A549 (cell line): ENCODE results near the gene SLC25A11. TPM values are rescaled to one million over a fixed set of nuclear protein-coding genes. Genes with fewer than 3 reads are reported as not detected.
"Not testable (repeated sequence)": the region's sequence is repeated elsewhere in the genome, so short reads cannot be mapped to it uniquely, and the experiment has no call there.

ENCODE experiments used
- ATAC-seq, 2 experiments: fragments of 200-7000 bp in 1 of 2; fragments of >200 bp in 1 of 2; cut with Nextera tagmentation in 1 of 2; cut with Tn5 transposase in 1 of 2; 3 replicates each; pipeline versions ENCODE4 v1.8.0 to v1.9.1; 2018 to 2020; ENCODE audit warnings: mild to moderate bottlenecking in 1 of 2, moderate library complexity in 1 of 2
- CTCF ChIA-PET: fragments of 300-600 bp; sonication (Branson Sonifier 250); formaldehyde crosslinking; extraction: SDS; loops from one replicate; lab custom pipeline; 2021; ENCODE audit warnings: antibody characterized with exemption, inconsistent platforms; lab: Yijun Ruan, JAX
- POLR2A ChIA-PET: fragments of 350-600 bp; formaldehyde crosslinking; extraction: SDS; loops from one replicate; lab custom pipeline; 2021; ENCODE audit warnings: antibody characterized with exemption, inconsistent platforms; lab: Yijun Ruan, JAX
- DNase-seq, 2 experiments: peaks; one replicate each; pipeline versions ENCODE4 v3.0.0 to v3.0.0-alpha.2; 2011 to 2016; ENCODE audit warnings: low read depth in 1 of 2, low spot score in 1 of 2
- FAIRE-seq: peaks from 2 replicates; lab custom pipeline; 2011; peaks lifted over from hg19 to GRCh38; lab: Jason Lieb, UNC
- H3K27ac ChIP-seq, 2 experiments: fragments of >200 bp; sonication (Bioruptor Twin); formaldehyde crosslinking; 3 replicates each; pipeline ENCODE4 v1.5.1; 2016 to 2017
- H3K4me1 ChIP-seq: fragments of >200 bp; sonication (Bioruptor Twin); formaldehyde crosslinking; 3 replicates; pipeline ENCODE4 v1.6.1; 2016
- H3K4me2 ChIP-seq: fragments of >200 bp; sonication (Bioruptor Twin); formaldehyde crosslinking; 3 replicates; pipeline ENCODE4 v1.6.1; 2016
- H3K4me3 ChIP-seq: fragments of >200 bp; sonication (Bioruptor Twin); formaldehyde crosslinking; 3 replicates; pipeline ENCODE4 v1.5.1; 2016
- H3K9me3 ChIP-seq: fragments of >200 bp; sonication (Bioruptor Twin); formaldehyde crosslinking; 3 replicates; pipeline ENCODE4 v1.6.1; 2016
- CBX2 ChIP-seq: fragments of 200-600 bp; sonication (generic); IDR thresholded peaks from 2 replicates; pipeline ENCODE4 v1.6.1; 2016; ENCODE audit warnings: low read depth, mild to moderate bottlenecking, borderline replicate concordance
- CEBPB ChIP-seq, 2 experiments: fragments of >200 bp in 1 of 2; sonication (Bioruptor Twin) in 1 of 2; formaldehyde crosslinking in 1 of 2; IDR thresholded peaks; 2 replicates each; pipeline ENCODE4 v1.6.1; 2012 to 2016
- ELK1 ChIP-seq: fragments of 150-350 bp; IDR thresholded peaks from 2 replicates; pipeline ENCODE4 v1.6.1; 2014; ENCODE audit warnings: low read depth, mild to moderate bottlenecking, low read length
- FOSL2 ChIP-seq, 2 experiments: fragments of 450-650 bp in 1 of 2; fragments of >200 bp in 1 of 2; sonication (Bioruptor Twin) in 1 of 2; formaldehyde crosslinking; IDR thresholded peaks; 2 replicates each; pipeline versions ENCODE4 v1.5.0 to v1.6.1; 2016 to 2020; ENCODE audit warnings: mild to moderate bottlenecking in 1 of 2, moderate library complexity in 1 of 2
- HOXB5 ChIP-seq: fragments of 250-450 bp; sonication (Bioruptor Pico); IDR thresholded peaks from 2 replicates; pipeline ENCODE4 v1.5.0; 2020; ENCODE audit warnings: mild to moderate bottlenecking, moderate library complexity
- JUNB ChIP-seq: fragments of >200 bp; sonication (Bioruptor Twin); formaldehyde crosslinking; IDR thresholded peaks from 2 replicates; pipeline ENCODE4 v1.6.1; 2016
- NFE2L2 ChIP-seq: fragments of 150-350 bp; conservative IDR thresholded peaks from 2 replicates; pipeline ENCODE4 v1.6.1; 2014; ENCODE audit warnings: low read length
- ZNF302 ChIP-seq: fragments of 250-450 bp; sonication (Bioruptor Pico); IDR thresholded peaks from 2 replicates; pipeline ENCODE4 v1.9.0; 2021; ENCODE audit warnings: inconsistent platforms, mild to moderate bottlenecking, moderate library complexity
- WGBS: methylation state at CpG from one replicate; pipeline ENCODE4 v1.1.6; 2017; ENCODE audit errors: missing lambda C conversion rate; 5-methylcytosine and 5-hydroxymethylcytosine counted together
- polyA plus RNA-seq, 4 experiments: library from polyadenylated mRNA; depleted of rRNA in 3 of 4; stranded (reverse); fragments of >200 nt; fragmentation: RNase III in 1 of 4; extraction: RNeasy Plus Mini Kit Qiagen cat#74134 plus additional on column Dnase treatment in 1 of 4; gene quantifications; 2 replicates in 3 of 4; 3 replicates in 1 of 4; pipeline ENCODE4 v1.2.3, GENCODE V29; 2011 to 2017
- TF ChIP-seq, protein P1 (sequence below): fragments of 200-600 bp; sonication (generic); IDR thresholded peaks from 2 replicates; pipeline ENCODE4 v1.6.1; 2016; ENCODE audit warnings: antibody characterized with exemption, mild to moderate bottlenecking, moderate library complexity
- TF ChIP-seq, protein P2 (sequence below): fragments of 250-450 bp; sonication (Bioruptor Pico); IDR thresholded peaks from 2 replicates; pipeline ENCODE4 v1.5.0; 2020; ENCODE audit warnings: low read depth, mild to moderate bottlenecking, moderate library complexity

Gene SLC25A11
- polyA plus RNA-seq, 2 of the 4 experiments (the other 2 are of a cell fraction): 60.2 to 69.2 TPM

DNA sequence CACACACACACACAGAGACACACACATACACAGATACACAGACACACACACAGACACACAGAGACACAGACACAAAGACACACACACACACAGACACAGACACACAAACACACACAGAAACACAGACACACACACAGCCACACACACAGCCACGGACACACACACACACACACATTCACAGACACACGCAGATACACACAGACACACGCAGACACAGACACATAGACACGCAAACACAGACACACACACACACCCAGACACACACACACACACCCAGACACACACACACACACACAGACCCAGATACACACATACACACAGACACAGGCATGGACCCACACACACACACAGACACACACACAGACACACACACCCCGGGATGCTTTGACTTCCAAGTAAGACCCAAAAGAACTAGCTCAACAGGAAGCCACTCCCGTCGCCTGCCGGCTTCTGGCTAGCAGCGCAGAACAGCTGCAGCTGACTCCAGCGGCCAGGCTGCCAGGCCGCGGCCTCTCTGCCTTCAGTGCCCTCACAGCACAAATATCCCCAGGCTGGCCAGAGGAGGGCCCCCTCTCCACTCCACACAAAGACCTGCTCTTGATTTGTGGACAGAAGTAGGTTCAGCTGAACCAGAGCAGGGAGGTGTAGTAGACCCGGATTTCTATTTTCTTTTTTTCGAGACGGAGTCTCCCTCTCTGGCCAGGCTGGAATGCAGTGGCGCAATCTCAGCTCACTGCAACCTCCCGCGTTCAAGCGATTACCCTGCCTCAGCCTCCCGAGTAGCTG, 30.9 kb downstream of the SLC25A11 start (continued):
- TF ChIP-seq, protein P1, sequence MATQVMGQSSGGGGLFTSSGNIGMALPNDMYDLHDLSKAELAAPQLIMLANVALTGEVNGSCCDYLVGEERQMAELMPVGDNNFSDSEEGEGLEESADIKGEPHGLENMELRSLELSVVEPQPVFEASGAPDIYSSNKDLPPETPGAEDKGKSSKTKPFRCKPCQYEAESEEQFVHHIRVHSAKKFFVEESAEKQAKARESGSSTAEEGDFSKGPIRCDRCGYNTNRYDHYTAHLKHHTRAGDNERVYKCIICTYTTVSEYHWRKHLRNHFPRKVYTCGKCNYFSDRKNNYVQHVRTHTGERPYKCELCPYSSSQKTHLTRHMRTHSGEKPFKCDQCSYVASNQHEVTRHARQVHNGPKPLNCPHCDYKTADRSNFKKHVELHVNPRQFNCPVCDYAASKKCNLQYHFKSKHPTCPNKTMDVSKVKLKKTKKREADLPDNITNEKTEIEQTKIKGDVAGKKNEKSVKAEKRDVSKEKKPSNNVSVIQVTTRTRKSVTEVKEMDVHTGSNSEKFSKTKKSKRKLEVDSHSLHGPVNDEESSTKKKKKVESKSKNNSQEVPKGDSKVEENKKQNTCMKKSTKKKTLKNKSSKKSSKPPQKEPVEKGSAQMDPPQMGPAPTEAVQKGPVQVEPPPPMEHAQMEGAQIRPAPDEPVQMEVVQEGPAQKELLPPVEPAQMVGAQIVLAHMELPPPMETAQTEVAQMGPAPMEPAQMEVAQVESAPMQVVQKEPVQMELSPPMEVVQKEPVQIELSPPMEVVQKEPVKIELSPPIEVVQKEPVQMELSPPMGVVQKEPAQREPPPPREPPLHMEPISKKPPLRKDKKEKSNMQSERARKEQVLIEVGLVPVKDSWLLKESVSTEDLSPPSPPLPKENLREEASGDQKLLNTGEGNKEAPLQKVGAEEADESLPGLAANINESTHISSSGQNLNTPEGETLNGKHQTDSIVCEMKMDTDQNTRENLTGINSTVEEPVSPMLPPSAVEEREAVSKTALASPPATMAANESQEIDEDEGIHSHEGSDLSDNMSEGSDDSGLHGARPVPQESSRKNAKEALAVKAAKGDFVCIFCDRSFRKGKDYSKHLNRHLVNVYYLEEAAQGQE: no peak
- TF ChIP-seq, all 56 proteins: peak for 6

DNA sequence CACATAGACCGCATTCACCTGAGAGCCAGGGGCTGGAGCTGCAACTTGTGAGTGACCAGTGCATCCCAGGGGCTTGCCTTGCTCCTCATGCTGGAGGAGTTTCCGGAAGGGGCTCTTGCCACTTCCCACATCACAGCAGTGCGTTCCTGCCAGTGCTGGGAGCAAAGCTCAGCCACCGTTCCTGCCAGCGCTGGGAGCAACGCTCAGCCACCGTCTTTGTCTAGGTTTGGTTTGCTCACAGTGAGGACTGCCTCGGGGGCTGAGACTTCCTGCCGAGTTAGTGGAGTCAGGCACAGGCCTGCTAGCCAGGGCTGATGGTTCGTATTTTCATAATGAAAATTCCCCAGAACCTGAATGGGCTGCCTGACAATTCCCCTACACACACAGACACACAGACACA, 31.5 kb downstream of the SLC25A11 start:
- H3K4me2 ChIP-seq: no peak overlapping the region
- ATAC-seq (no peak), FAIRE-seq (no peak)

GRCh38 chr17:4906642-4907041, 33.2 kb downstream of the SLC25A11 start:
- H3K27ac ChIP-seq, H3K4me3 ChIP-seq, H3K4me2 ChIP-seq, H3K9me3 ChIP-seq, DNase-seq, ATAC-seq, POLR2A ChIA-PET: not testable (repeated sequence)
- peak; percentile 76 for FAIRE-seq
- H3K4me1 ChIP-seq: peaks cover 13% of the 10 kb centered on the region; the same call in 1 of the 3 replicates
- CTCF ChIA-PET: interaction anchor here (1.5 to 1.9 kb wide), 2 partner anchors 156 to 197 kb away, joined by 5 to 7 read pairs; partner anchors contain the start of gene ARRB2

More for the DNA sequence above, 31.5 kb downstream of the SLC25A11 start:
- 75% methylated on average over 10 of the region's 10 CpGs for WGBS
- TF ChIP-seq ZNF302 (CRISPR knock-in tag): no peak
- no peak for TF ChIP-seq CEBPB (IDR thresholded peaks at IDR 0.05)
- TF ChIP-seq, protein P2, sequence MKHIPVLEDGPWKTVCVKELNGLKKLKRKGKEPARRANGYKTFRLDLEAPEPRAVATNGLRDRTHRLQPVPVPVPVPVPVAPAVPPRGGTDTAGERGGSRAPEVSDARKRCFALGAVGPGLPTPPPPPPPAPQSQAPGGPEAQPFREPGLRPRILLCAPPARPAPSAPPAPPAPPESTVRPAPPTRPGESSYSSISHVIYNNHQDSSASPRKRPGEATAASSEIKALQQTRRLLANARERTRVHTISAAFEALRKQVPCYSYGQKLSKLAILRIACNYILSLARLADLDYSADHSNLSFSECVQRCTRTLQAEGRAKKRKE (CRISPR knock-in tag): no peak
- no peak for TF ChIP-seq FOSL2 (IDR thresholded peaks at IDR 0.05)
- TF ChIP-seq FOSL2 (CRISPR knock-in tag; IDR thresholded peaks at IDR 0.05): no peak
- TF ChIP-seq JUNB: no peak
- TF ChIP-seq ELK1: no peak
- TF ChIP-seq NFE2L2: no peak
- no peak for TF ChIP-seq CBX2
- no peak for TF ChIP-seq HOXB5
- DNase-seq: no peak
- ChIA-PET POLR2A (interaction anchor here (1.4 kb wide), 1 partner anchor 31 kb away, joined by 17 read pairs; the partner anchor contains the start of genes RNF167 and SLC25A11), CTCF (interaction anchor here (0.6 to 2.9 kb wide), 49 partner anchors 8 to 341 kb away, joined by 3 to 42 read pairs (median 5); partner anchors contain the start of genes C17orf107, CAMTA2, ENO3 and PFN1)
- H3K27ac ChIP-seq: no peak overlapping the region
- H3K9me3 ChIP-seq: no peaks in the 10 kb centered on the region
- peaks cover 9% of the 10 kb centered on the region; the same call in 1 of the 3 replicates for H3K4me1 ChIP-seq
- H3K4me3 ChIP-seq: no peak overlapping the region
